SU-DHL-6 (cell line): Measurements from ENCODE around the gene GPS2.

Experiments used
- EZH2phosphoT487 ChIP-seq: fragments of 200-600 bp; sonication (generic), shearing (Covaris generic); conservative IDR thresholded peaks from 2 replicates; pipeline ENCODE4 v1.6.1; 2018; ENCODE audit warnings: mild to moderate bottlenecking, antibody characterized with exemption, low read length, moderate library complexity, mixed read lengths
- TF ChIP-seq, protein P1 (sequence below): fragments of 200-600 bp; sonication (generic); IDR thresholded peaks from one replicate; pipeline ENCODE4 v1.5.1; 2017; ENCODE audit warnings: antibody characterized with exemption, mild to moderate bottlenecking, low read length, moderate library complexity; ENCODE audit not compliant: insufficient read depth, poor library complexity, severe bottlenecking

GRCh38 chr17:7321466-7321865, 6.3 kb upstream of the GPS2 start:
- TF ChIP-seq, protein P1, sequence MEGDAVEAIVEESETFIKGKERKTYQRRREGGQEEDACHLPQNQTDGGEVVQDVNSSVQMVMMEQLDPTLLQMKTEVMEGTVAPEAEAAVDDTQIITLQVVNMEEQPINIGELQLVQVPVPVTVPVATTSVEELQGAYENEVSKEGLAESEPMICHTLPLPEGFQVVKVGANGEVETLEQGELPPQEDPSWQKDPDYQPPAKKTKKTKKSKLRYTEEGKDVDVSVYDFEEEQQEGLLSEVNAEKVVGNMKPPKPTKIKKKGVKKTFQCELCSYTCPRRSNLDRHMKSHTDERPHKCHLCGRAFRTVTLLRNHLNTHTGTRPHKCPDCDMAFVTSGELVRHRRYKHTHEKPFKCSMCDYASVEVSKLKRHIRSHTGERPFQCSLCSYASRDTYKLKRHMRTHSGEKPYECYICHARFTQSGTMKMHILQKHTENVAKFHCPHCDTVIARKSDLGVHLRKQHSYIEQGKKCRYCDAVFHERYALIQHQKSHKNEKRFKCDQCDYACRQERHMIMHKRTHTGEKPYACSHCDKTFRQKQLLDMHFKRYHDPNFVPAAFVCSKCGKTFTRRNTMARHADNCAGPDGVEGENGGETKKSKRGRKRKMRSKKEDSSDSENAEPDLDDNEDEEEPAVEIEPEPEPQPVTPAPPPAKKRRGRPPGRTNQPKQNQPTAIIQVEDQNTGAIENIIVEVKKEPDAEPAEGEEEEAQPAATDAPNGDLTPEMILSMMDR = no peak
- TF ChIP-seq EZH2phosphoT487 = no peak
